HEK293 (cell line): ENCODE measurements around the gene HLA-C.

Experiments used
- ATF2 ChIP-seq: fragments of 450-650 bp; formaldehyde crosslinking; IDR thresholded peaks from 2 replicates; pipeline ENCODE4 v1.5.1; 2016; ENCODE audit warnings: missing biosample characterization, missing genetic modification characterization, low read depth
- CTCF ChIP-seq: fragments of 450-650 bp; formaldehyde crosslinking; IDR thresholded peaks from 2 replicates; pipeline ENCODE4 v1.5.1; 2016; ENCODE audit warnings: missing biosample characterization, missing genetic modification characterization
- YY1 ChIP-seq: fragments of 450-650 bp; formaldehyde crosslinking; IDR thresholded peaks from 2 replicates; pipeline ENCODE4 v1.5.1; 2018; ENCODE audit warnings: missing biosample characterization, missing genetic modification characterization

- no peak for TF ChIP-seq ATF2 (tag by site-specific recombination)
- no peak for TF ChIP-seq CTCF
- TF ChIP-seq YY1, result no peak
Observed at GRCh38 chr6:31266567-31267360, 5.1 kb downstream of the HLA-C start.
